ENCODE measurements around the gene PCDHGB1.

DNA sequence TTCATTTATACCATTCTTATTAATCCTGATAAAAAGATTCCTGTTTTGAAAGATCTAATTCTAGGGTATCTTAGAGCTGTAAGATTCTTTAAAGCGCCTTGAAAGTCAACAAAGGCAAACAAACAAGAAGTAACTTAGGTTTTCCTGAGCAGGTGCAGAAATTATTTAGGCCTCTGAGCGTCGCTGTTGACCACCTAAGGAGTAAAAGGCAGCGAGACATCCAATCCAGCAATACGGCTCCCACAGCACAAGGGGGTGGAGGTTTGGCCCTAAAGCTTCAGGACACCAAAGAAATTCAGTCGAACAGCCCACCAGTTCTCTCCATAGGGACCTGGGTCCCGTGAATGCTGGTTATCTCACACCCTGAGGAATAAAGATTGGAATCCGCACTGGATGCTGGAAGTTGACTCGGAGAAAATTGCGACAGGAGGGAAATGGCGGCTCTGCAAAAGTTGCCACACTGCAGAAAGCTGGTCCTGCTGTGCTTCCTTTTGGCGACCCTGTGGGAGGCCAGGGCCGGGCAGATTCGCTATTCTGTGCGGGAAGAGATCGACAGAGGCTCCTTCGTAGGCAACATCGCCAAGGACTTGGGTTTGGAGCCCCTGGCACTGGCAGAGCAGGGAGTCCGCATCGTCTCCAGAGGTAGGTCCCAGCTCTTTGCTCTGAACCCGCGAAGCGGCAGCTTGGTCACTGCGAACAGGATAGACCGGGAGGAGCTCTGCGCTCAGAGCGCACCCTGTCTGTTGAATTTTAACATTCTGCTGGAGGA, 11.2 kb upstream of the PCDHGB1 start, which contains the start of gene PCDHGA2:
- TF ChIP-seq, protein P1, sequence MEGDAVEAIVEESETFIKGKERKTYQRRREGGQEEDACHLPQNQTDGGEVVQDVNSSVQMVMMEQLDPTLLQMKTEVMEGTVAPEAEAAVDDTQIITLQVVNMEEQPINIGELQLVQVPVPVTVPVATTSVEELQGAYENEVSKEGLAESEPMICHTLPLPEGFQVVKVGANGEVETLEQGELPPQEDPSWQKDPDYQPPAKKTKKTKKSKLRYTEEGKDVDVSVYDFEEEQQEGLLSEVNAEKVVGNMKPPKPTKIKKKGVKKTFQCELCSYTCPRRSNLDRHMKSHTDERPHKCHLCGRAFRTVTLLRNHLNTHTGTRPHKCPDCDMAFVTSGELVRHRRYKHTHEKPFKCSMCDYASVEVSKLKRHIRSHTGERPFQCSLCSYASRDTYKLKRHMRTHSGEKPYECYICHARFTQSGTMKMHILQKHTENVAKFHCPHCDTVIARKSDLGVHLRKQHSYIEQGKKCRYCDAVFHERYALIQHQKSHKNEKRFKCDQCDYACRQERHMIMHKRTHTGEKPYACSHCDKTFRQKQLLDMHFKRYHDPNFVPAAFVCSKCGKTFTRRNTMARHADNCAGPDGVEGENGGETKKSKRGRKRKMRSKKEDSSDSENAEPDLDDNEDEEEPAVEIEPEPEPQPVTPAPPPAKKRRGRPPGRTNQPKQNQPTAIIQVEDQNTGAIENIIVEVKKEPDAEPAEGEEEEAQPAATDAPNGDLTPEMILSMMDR (IDR thresholded peaks at IDR 0.05; ENCODE audit: low read depth, low read length), result no peak
- TF ChIP-seq EZH2phosphoT487 (IDR thresholded peaks at IDR 0.05; ENCODE audit: low read depth), result no peak

Data from OCI-LY3 (cell line).